Suprapubic skin (tissue), 4 donors: ENCODE measurements around the gene PATZ1.

ENCODE experiments used
- EP300 ChIP-seq: sonication (generic); formaldehyde crosslinking; IDR thresholded peaks from one replicate; pipeline ENCODE4 v1.6.1; 2017; ENCODE audit warnings: antibody characterized with exemption
- POLR2A ChIP-seq, 2 donors: fragments of 450-650 bp; IDR thresholded peaks; one replicate each; pipeline ENCODE4 v1.6.1; 2017; ENCODE audit warnings: antibody characterized with exemption in 2 of 2, mild to moderate bottlenecking in 2 of 2, moderate library complexity in 2 of 2
- POLR2AphosphoS5 ChIP-seq, 3 donors: sonication (generic); formaldehyde crosslinking; IDR thresholded peaks; one replicate each; pipeline ENCODE4 v1.6.1; 2017; ENCODE audit warnings: antibody characterized with exemption in 3 of 3
- TF ChIP-seq, protein P1 (sequence below), 2 donors: fragments of 200-600 bp in 1 of 2; fragments of 450-650 bp in 1 of 2; sonication (generic) in 1 of 2; IDR thresholded peaks; one replicate each; pipeline ENCODE4 v1.5.1; 2016 to 2019; ENCODE audit warnings: antibody characterized with exemption in 2 of 2, mild to moderate bottlenecking in 1 of 2, moderate library complexity in 1 of 2

GRCh38 chr22:31394326-31394725 is 48.2 kb upstream of the PATZ1 start:
- TF ChIP-seq, protein P1, sequence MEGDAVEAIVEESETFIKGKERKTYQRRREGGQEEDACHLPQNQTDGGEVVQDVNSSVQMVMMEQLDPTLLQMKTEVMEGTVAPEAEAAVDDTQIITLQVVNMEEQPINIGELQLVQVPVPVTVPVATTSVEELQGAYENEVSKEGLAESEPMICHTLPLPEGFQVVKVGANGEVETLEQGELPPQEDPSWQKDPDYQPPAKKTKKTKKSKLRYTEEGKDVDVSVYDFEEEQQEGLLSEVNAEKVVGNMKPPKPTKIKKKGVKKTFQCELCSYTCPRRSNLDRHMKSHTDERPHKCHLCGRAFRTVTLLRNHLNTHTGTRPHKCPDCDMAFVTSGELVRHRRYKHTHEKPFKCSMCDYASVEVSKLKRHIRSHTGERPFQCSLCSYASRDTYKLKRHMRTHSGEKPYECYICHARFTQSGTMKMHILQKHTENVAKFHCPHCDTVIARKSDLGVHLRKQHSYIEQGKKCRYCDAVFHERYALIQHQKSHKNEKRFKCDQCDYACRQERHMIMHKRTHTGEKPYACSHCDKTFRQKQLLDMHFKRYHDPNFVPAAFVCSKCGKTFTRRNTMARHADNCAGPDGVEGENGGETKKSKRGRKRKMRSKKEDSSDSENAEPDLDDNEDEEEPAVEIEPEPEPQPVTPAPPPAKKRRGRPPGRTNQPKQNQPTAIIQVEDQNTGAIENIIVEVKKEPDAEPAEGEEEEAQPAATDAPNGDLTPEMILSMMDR (IDR thresholded peaks at IDR 0.05) = no peak
- TF ChIP-seq POLR2AphosphoS5 (IDR thresholded peaks at IDR 0.05) (no peak), POLR2A (IDR thresholded peaks at IDR 0.05) (no peak), EP300 (no peak)
